Gastrocnemius medialis (tissue), 4 donors: ENCODE measurements around the gene ALMS1. TPM values are rescaled to one million over a fixed set of nuclear protein-coding genes. Genes with fewer than 3 reads are reported as not detected.
"Not testable (repeated sequence)": the region's sequence is repeated elsewhere in the genome, so short reads cannot be mapped to it uniquely, and the experiment has no call there.

Experiments
- ATAC-seq, 2 donors: fragments of 150-250 bp; one replicate each; pipeline ENCODE4 v1.9.1; 2016
- DNase-seq, 2 donors: peaks; one replicate each; pipeline ENCODE4 v3.0.0-alpha.2; 2019
- H3K27ac ChIP-seq, 4 donors: fragments of 200-600 bp; sonication (generic); 1 replicate in 1 of 4; 2 replicates in 3 of 4; pipeline ENCODE4 v1.5.1; 2016 to 2018; ENCODE audit warnings: mild to moderate bottlenecking in 2 of 4, moderate library complexity in 1 of 4
- H3K27me3 ChIP-seq, 3 donors: fragments of 200-600 bp; sonication (generic) in 2 of 3; 1 replicate in 1 of 3; 2 replicates in 2 of 3; pipeline versions ENCODE4 v1.5.1 to v1.6.0; 2016 to 2019; ENCODE audit warnings: mild to moderate bottlenecking in 1 of 3, moderate library complexity in 1 of 3
- H3K36me3 ChIP-seq, 2 donors: fragments of 200-600 bp; sonication (generic) in 1 of 2; one replicate each; pipeline ENCODE4 v1.5.1; 2017 to 2018
- H3K4me1 ChIP-seq, 2 donors: fragments of 200-600 bp; sonication (generic) in 1 of 2; one replicate each; pipeline ENCODE4 v1.5.1; 2016 to 2017; ENCODE audit warnings: mild to moderate bottlenecking in 2 of 2
- H3K4me3 ChIP-seq, 4 donors: fragments of 200-600 bp; sonication (generic) in 3 of 4; 1 replicate in 1 of 4; 2 replicates in 3 of 4; pipeline ENCODE4 v1.5.1; 2016 to 2019; ENCODE audit warnings: mild to moderate bottlenecking in 2 of 4
- H3K9me3 ChIP-seq, 3 donors: fragments of 200-600 bp; sonication (generic) in 2 of 3; 1 replicate in 1 of 3; 2 replicates in 2 of 3; pipeline ENCODE4 v1.5.1; 2016 to 2019
- CTCF ChIP-seq, 5 experiments: fragments of 450-650 bp in 3 of 5; fragments of 200-600 bp in 2 of 5; sonication (generic) in 2 of 5; IDR thresholded peaks in 4 of 5; conservative IDR thresholded peaks in 1 of 5; 1 replicate in 4 of 5; 2 replicates in 1 of 5; pipeline ENCODE4 v1.5.1; 2016 to 2019; ENCODE audit warnings: antibody characterized with exemption in 5 of 5, mild to moderate bottlenecking in 3 of 5, moderate library complexity in 3 of 5
- POLR2A ChIP-seq, 2 donors: fragments of 450-650 bp; IDR thresholded peaks; one replicate each; pipeline ENCODE4 v1.6.1; 2017; ENCODE audit warnings: antibody characterized with exemption in 2 of 2, mild to moderate bottlenecking in 2 of 2, moderate library complexity in 2 of 2
- in situ Hi-C, 4 donors: fragments of 200-750 bp; cut with MboI; loops; one replicate each; pipeline versions ENCODE4 v1.15.0 to v1.8.0; 2017; ENCODE audit warnings: low sequenced_read_pairs in 4 of 4
- intact Hi-C: fragments of 100-400 bp; cut with DNase I; formaldehyde crosslinking; loops from one replicate; pipeline ENCODE4 v1.15.1; 2023; ENCODE audit warnings: low total_unique reads
- total RNA-seq, 4 donors: library from RNA; depleted of rRNA; stranded (reverse); fragments of >200 nt; gene quantifications; one replicate each; pipeline versions ENCODE4 v1.1.0 to v1.2.3, GENCODE V29; 2016

Gene ALMS1
- total RNA-seq, 4 donors from 2014 or later: 10.0 to 18.1 (median 13.9) TPM

GRCh38 chr2:73611867-73612266 is 226.2 kb downstream of the ALMS1 start:
- H3K9me3 ChIP-seq: no peaks in the 10 kb centered on the region
- no peak for DNase-seq
- H3K36me3 ChIP-seq: no peaks in the 10 kb centered on the region
- no peaks in the 10 kb centered on the region for H3K27me3 ChIP-seq
- in situ Hi-C loops: loop anchor here in 1 of 4 donors (10.0 kb wide), 1 partner anchor 83 kb away; no protein-coding TSS in a partner anchor
- TF ChIP-seq POLR2A (IDR thresholded peaks at IDR 0.05) (no peak), CTCF (IDR thresholded peaks at IDR 0.05 in 4 of 5, conservative IDR thresholded peaks at IDR 0.05 in 1 of 5) (no peak)
- H3K4me3 ChIP-seq: no peak overlapping the region
- ATAC-seq: no peak
- no peaks in the 10 kb centered on the region for H3K4me1 ChIP-seq
- H3K27ac ChIP-seq: no peak overlapping the region
- intact Hi-C loops: no loop called here

- Histone ChIP-seq H3K27ac (no peak overlapping the region), H3K4me3 (no peak overlapping the region), H3K36me3 (no peaks in the 10 kb centered on the region), H3K27me3 (no peaks in the 10 kb centered on the region), H3K9me3 (no peaks in the 10 kb centered on the region), H3K4me1 (no peaks in the 10 kb centered on the region)
- in situ Hi-C loops (loop anchor here in 1 of 4 donors (10.0 kb wide), 1 partner anchor 81 kb away; no protein-coding TSS in a partner anchor), intact Hi-C loops (no loop called here)
- ATAC-seq (no peak), DNase-seq (no peak)
- TF ChIP-seq POLR2A (IDR thresholded peaks at IDR 0.05) (no peak), CTCF (IDR thresholded peaks at IDR 0.05 in 4 of 5, conservative IDR thresholded peaks at IDR 0.05 in 1 of 5) (no peak)
Observed at GRCh38 chr2:73614105-73614504, 228.5 kb downstream of the ALMS1 start.

GRCh38 chr2:73614997-73615396 is 229.4 kb downstream of the ALMS1 start:
- Histone ChIP-seq H3K4me3 (no peak overlapping the region), H3K9me3 (no peaks in the 10 kb centered on the region), H3K27me3 (no peaks in the 10 kb centered on the region), H3K27ac (no peak overlapping the region), H3K4me1 (no peaks in the 10 kb centered on the region), H3K36me3 (no peaks in the 10 kb centered on the region)
- DNase-seq (no peak), ATAC-seq (no peak)
- in situ Hi-C loops: loop anchor here in 1 of 4 donors (10.0 kb wide), 1 partner anchor 80 kb away; no protein-coding TSS in a partner anchor
- TF ChIP-seq POLR2A (IDR thresholded peaks at IDR 0.05) (no peak), CTCF (IDR thresholded peaks at IDR 0.05 in 4 of 5, conservative IDR thresholded peaks at IDR 0.05 in 1 of 5) (no peak)
- intact Hi-C loops: no loop called here

- H3K9me3 ChIP-seq, H3K27ac ChIP-seq, H3K27me3 ChIP-seq, intact Hi-C loops, H3K36me3 ChIP-seq, DNase-seq, H3K4me3 ChIP-seq, ATAC-seq, H3K4me1 ChIP-seq: not testable (repeated sequence)
- in situ Hi-C loops: loop anchor here in 1 of 4 donors (10.0 kb wide), 1 partner anchor 75 kb away; no protein-coding TSS in a partner anchor
Observed at GRCh38 chr2:73619925-73620324, 234.3 kb downstream of the ALMS1 start.

- in situ Hi-C loops, ATAC-seq, H3K4me3 ChIP-seq, H3K27ac ChIP-seq, H3K27me3 ChIP-seq, H3K36me3 ChIP-seq, H3K9me3 ChIP-seq, intact Hi-C loops, H3K4me1 ChIP-seq, DNase-seq: not testable (repeated sequence)
Observed at GRCh38 chr2:73624036-73624435, 238.4 kb downstream of the ALMS1 start.

GRCh38 chr2:73624625-73625024 is 239.0 kb downstream of the ALMS1 start:
- H3K4me1 ChIP-seq, H3K4me3 ChIP-seq, in situ Hi-C loops, H3K9me3 ChIP-seq, intact Hi-C loops, H3K27ac ChIP-seq, H3K36me3 ChIP-seq, DNase-seq, ATAC-seq, H3K27me3 ChIP-seq: not testable (repeated sequence)

- H3K27ac ChIP-seq, in situ Hi-C loops, H3K4me1 ChIP-seq, DNase-seq, ATAC-seq, H3K4me3 ChIP-seq, intact Hi-C loops, H3K27me3 ChIP-seq, H3K36me3 ChIP-seq, H3K9me3 ChIP-seq: not testable (repeated sequence)
Observed at GRCh38 chr2:73626237-73626636, 240.6 kb downstream of the ALMS1 start.

- H3K9me3 ChIP-seq, in situ Hi-C loops, H3K27me3 ChIP-seq, H3K4me1 ChIP-seq, H3K36me3 ChIP-seq, ATAC-seq, H3K27ac ChIP-seq, intact Hi-C loops, H3K4me3 ChIP-seq, DNase-seq: not testable (repeated sequence)
Observed at GRCh38 chr2:73628493-73628892, 242.9 kb downstream of the ALMS1 start.
